ENCODE data around the gene KAZN. TPM values are rescaled to one million over a fixed set of nuclear protein-coding genes. Genes with fewer than 3 reads are reported as not detected.

KAZN gene
- total and polyA plus RNA-seq, 8 donors = 11.1 to 37.5 (median 30.2) TPM

DNA sequence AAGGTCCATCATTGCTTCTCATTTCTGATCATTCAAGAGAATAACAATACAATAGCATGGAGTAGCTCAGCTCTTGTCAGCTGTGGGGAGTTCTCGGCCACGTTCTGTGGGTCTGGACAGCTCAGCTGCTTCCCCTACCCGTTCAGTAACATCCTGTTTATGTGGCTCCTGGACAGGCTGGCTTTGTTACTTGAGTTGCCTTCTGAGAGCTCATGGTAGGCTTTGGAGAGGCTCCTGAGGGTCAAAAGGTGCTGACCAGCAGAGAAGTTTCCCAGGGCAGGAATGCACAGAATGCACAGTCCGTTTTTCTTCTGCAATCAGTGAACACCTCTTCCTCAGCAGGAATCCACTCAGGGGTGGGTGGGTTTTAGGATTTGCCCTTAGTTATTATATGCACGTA lies 36.0 kb downstream of the KAZN start:
- H3K4me3 ChIP-seq = no peak overlapping the region
- no peak for ATAC-seq
- no peaks in the 10 kb centered on the region for H3K4me1 ChIP-seq
- no peaks in the 10 kb centered on the region for H3K27me3 ChIP-seq
- intact Hi-C loops (cut with DNase I) = no loop called here
- H3K9me3 ChIP-seq = no peaks in the 10 kb centered on the region
- no peaks in the 10 kb centered on the region for H3K36me3 ChIP-seq
- no peak overlapping the region for H3K27ac ChIP-seq
- DNase-seq = no peak
- TF ChIP-seq, protein P1, sequence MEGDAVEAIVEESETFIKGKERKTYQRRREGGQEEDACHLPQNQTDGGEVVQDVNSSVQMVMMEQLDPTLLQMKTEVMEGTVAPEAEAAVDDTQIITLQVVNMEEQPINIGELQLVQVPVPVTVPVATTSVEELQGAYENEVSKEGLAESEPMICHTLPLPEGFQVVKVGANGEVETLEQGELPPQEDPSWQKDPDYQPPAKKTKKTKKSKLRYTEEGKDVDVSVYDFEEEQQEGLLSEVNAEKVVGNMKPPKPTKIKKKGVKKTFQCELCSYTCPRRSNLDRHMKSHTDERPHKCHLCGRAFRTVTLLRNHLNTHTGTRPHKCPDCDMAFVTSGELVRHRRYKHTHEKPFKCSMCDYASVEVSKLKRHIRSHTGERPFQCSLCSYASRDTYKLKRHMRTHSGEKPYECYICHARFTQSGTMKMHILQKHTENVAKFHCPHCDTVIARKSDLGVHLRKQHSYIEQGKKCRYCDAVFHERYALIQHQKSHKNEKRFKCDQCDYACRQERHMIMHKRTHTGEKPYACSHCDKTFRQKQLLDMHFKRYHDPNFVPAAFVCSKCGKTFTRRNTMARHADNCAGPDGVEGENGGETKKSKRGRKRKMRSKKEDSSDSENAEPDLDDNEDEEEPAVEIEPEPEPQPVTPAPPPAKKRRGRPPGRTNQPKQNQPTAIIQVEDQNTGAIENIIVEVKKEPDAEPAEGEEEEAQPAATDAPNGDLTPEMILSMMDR (IDR thresholded peaks at IDR 0.05) = no peak

- TF ChIP-seq, protein P1 (IDR thresholded peaks at IDR 0.05) = no peak
- Histone ChIP-seq H3K9me3 (no peaks in the 10 kb centered on the region), H3K4me1 (no peaks in the 10 kb centered on the region), H3K36me3 (no peaks in the 10 kb centered on the region), H3K27me3 (no peaks in the 10 kb centered on the region), H3K27ac (no peak overlapping the region), H3K4me3 (no peak overlapping the region)
- ATAC-seq (no peak), DNase-seq (no peak)
- intact Hi-C loops (cut with DNase I) = no loop called here
These were observed 36.9 kb downstream of the KAZN start for GRCh38 chr1:14635421-14635820.

GRCh38 chr1:14636897-14637632 lies 38.6 kb downstream of the KAZN start:
- Histone ChIP-seq H3K27me3 (no peaks in the 10 kb centered on the region), H3K36me3 (no peaks in the 10 kb centered on the region), H3K27ac (no peak overlapping the region), H3K9me3 (peaks cover 0 to under 1% of the 10 kb centered on the region in 2 donors), H3K4me3 (no peak overlapping the region), H3K4me1 (no peaks in the 10 kb centered on the region)
- TF ChIP-seq, protein P1 (IDR thresholded peaks at IDR 0.05) = no peak
- no peak for DNase-seq
- ATAC-seq = no peak
- intact Hi-C loops (cut with DNase I) = no loop called here

GRCh38 chr1:14639291-14640050 lies 41.0 kb downstream of the KAZN start:
- Histone ChIP-seq H3K36me3 (no peaks in the 10 kb centered on the region), H3K27me3 (no peaks in the 10 kb centered on the region), H3K4me3 (no peak overlapping the region), H3K27ac (no peak overlapping the region), H3K4me1 (no peaks in the 10 kb centered on the region), H3K9me3 (peaks cover 0 to 7% of the 10 kb centered on the region in 2 donors)
- TF ChIP-seq, protein P1 (IDR thresholded peaks at IDR 0.05) = no peak
- no peak for DNase-seq
- ATAC-seq = no peak
- intact Hi-C loops (cut with DNase I) = no loop called here

DNA sequence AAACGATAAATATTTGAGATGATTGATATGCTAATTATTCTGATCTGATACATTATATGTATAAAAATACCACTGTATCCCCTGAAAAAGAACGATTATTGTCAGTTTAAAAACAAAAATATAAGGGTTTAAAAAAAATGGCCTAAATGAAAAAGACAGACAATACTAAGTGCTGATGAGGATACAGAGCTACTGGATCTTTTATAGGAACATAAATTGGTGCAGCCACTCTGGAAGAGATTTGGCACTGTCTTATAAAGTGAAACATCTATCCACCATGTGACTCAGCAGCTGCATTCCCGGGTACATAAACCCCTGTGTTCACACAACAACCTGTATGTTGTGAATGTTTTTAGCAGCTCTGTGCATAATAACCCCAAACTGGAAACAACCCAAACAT lies 44.2 kb downstream of the KAZN start:
- no peaks in the 10 kb centered on the region for H3K36me3 ChIP-seq
- intact Hi-C loops (cut with DNase I) = no loop called here
- H3K27me3 ChIP-seq = no peaks in the 10 kb centered on the region
- no peaks in the 10 kb centered on the region for H3K4me1 ChIP-seq
- H3K9me3 ChIP-seq = peaks cover 0 to 14% of the 10 kb centered on the region in 2 donors
- TF ChIP-seq, protein P1 (IDR thresholded peaks at IDR 0.05) = no peak
- H3K4me3 ChIP-seq = no peak overlapping the region
- DNase-seq (no peak), ATAC-seq (no peak)
- no peak overlapping the region for H3K27ac ChIP-seq

All from left lung (tissue), 10 donors.